Placental epithelial cell (primary cell): Measurements from ENCODE around the gene RBM28. TPM values are rescaled to one million over a fixed set of nuclear protein-coding genes. Genes with fewer than 3 reads are reported as not detected.

Source experiments
- small RNA-seq: library from RNA; depleted of rRNA; stranded (forward); fragments of <200 nt; gene quantifications from one replicate; pipeline ENCODE3, GENCODE V24; 2012
- total RNA-seq: library from RNA; depleted of rRNA; stranded (reverse); fragments of >200 nt; gene quantifications from 2 replicates; pipeline ENCODE4 v1.2.3, GENCODE V29; 2012

RBM28 gene
- total RNA-seq = 7.3 and 12.2 TPM in 2 replicates

GRCh38 chr7:128343554-128344430 is at the start of gene RBM28:
Gene RBM28, minus strand, starts transcription at chr7:128343908. Its CDS starts 115 bp downstream, at chr7:128343793.

GRCh38 chr7:128361411-128362379 is 18.0 kb upstream of the RBM28 start, which contains the start of gene PRRT4:
Gene PRRT4, minus strand, starts transcription at chr7:128361690.

Small RNA genes within 50 kb of the gene (small RNA-seq; reads per million reads assigned to genes)
- gene RNU7-27P = not detected

Other genes with a start within 250 kb of the RBM28 start
- under 0.01 TPM in 2 replicates for gene LEP, start 102.6 kb downstream of the RBM28 start, total RNA-seq
- 0.39 and 0.98 TPM in 2 replicates for gene PRRT4, start 17.8 kb upstream of the RBM28 start, total RNA-seq
- 40.4 and 78.9 TPM in 2 replicates for gene IMPDH1, start 66.1 kb upstream of the RBM28 start, total RNA-seq
- gene HILPDA, start 112.0 kb upstream of the RBM28 start, total RNA-seq = 21.3 and 24.3 TPM in 2 replicates
- gene METTL2B, start 132.8 kb upstream of the RBM28 start, total RNA-seq = 12.6 and 29.3 TPM in 2 replicates